HepG2 (cell line): ENCODE measurements around the gene PHACTR1. TPM values are rescaled to one million over a fixed set of nuclear protein-coding genes. Genes with fewer than 3 reads are reported as not detected.
A peak's percentile ranks its signal among the peaks of the same experiment; 100 is the strongest.

Experiments used
- GFI1 ChIP-seq: sonication (generic); formaldehyde crosslinking; IDR thresholded peaks from 2 replicates; pipeline ENCODE4 v1.5.0; 2020; ENCODE audit warnings: missing genetic modification reagents, mild to moderate bottlenecking, borderline replicate concordance
- IKZF5 ChIP-seq: IDR thresholded peaks from 2 replicates; pipeline ENCODE4 v1.6.1; 2018; ENCODE audit warnings: missing genetic modification reagents, mild to moderate bottlenecking, missing compliant biosample characterization
- LCORL ChIP-seq, 2 experiments: fragments of 450-650 bp in 1 of 2; sonication (generic) in 1 of 2; formaldehyde crosslinking in 1 of 2; IDR thresholded peaks; 2 replicates each; pipeline versions ENCODE4 v1.5.0 to v1.6.1; 2017 to 2020; ENCODE audit warnings: antibody characterized with exemption in 1 of 2, missing genetic modification reagents in 1 of 2
- MYPOP ChIP-seq: sonication (generic); formaldehyde crosslinking; IDR thresholded peaks from 2 replicates; pipeline ENCODE4 v1.8.1; 2023; ENCODE audit warnings: mild to moderate bottlenecking, moderate library complexity, missing genetic modification reagents
- NAIF1 ChIP-seq: sonication (generic); formaldehyde crosslinking; IDR thresholded peaks from 2 replicates; pipeline ENCODE4 v1.5.0; 2020; ENCODE audit warnings: mild to moderate bottlenecking, missing genetic modification reagents, borderline replicate concordance
- NCOA1 ChIP-seq: sonication (generic); formaldehyde crosslinking; IDR thresholded peaks from 2 replicates; pipeline ENCODE4 v1.9.0; 2021; ENCODE audit warnings: missing genetic modification reagents
- RARA ChIP-seq: IDR thresholded peaks from 2 replicates; pipeline ENCODE4 v1.6.1; 2016; ENCODE audit warnings: missing genetic modification reagents, missing compliant biosample characterization
- SALL1 ChIP-seq: sonication (generic); formaldehyde crosslinking; IDR thresholded peaks from 2 replicates; pipeline ENCODE4 v1.8.0; 2022; ENCODE audit warnings: mild to moderate bottlenecking, missing genetic modification reagents
- SMAD1 ChIP-seq: sonication (generic); formaldehyde crosslinking; IDR thresholded peaks from 2 replicates; pipeline ENCODE4 v1.4.0; 2020; ENCODE audit warnings: missing genetic modification reagents, low read depth, mild to moderate bottlenecking, borderline replicate concordance
- SOX6 ChIP-seq, 2 experiments: fragments of 450-650 bp in 1 of 2; sonication (generic) in 1 of 2; formaldehyde crosslinking in 1 of 2; IDR thresholded peaks; 2 replicates each; pipeline versions ENCODE4 v1.4.0 to v1.6.1; 2017 to 2020; ENCODE audit warnings: antibody characterized with exemption in 1 of 2, mild to moderate bottlenecking in 1 of 2, missing genetic modification reagents in 1 of 2
- TP53 ChIP-seq: sonication (generic); formaldehyde crosslinking; conservative IDR thresholded peaks from 2 replicates; pipeline ENCODE4 v1.4.0; 2020; ENCODE audit warnings: missing genetic modification reagents
- UBTF ChIP-seq: sonication (generic); formaldehyde crosslinking; IDR thresholded peaks from 2 replicates; pipeline ENCODE4 v1.4.0; 2020; ENCODE audit warnings: mild to moderate bottlenecking, missing genetic modification reagents
- YY1 ChIP-seq: IDR thresholded peaks from 2 replicates; pipeline ENCODE4 v1.6.1; 2011; ENCODE audit warnings: low read length, low read depth, moderate library complexity, mild to moderate bottlenecking; ENCODE audit not compliant: insufficient read depth, insufficient replicate concordance
- ZGPAT ChIP-seq: IDR thresholded peaks from 2 replicates; pipeline ENCODE4 v1.6.1; 2016; ENCODE audit warnings: mild to moderate bottlenecking
- ZKSCAN1 ChIP-seq: fragments of 150-350 bp; IDR thresholded peaks from 2 replicates; pipeline ENCODE4 v1.6.1; 2014; ENCODE audit warnings: low read length
- ZNF251 ChIP-seq: sonication (generic); formaldehyde crosslinking; IDR thresholded peaks from 2 replicates; pipeline ENCODE4 v1.9.0; 2021; ENCODE audit warnings: mild to moderate bottlenecking, missing genetic modification reagents
- ZNF263 ChIP-seq: sonication (generic); formaldehyde crosslinking; IDR thresholded peaks from 2 replicates; pipeline ENCODE4 v1.4.0; 2020; ENCODE audit warnings: missing genetic modification reagents
- ZNF329 ChIP-seq: sonication (generic); formaldehyde crosslinking; IDR thresholded peaks from 2 replicates; pipeline ENCODE4 v1.9.0; 2021; ENCODE audit warnings: low read depth, mild to moderate bottlenecking, missing genetic modification reagents
- ZNF644 ChIP-seq: IDR thresholded peaks from 2 replicates; pipeline ENCODE4 v1.6.1; 2016; ENCODE audit warnings: low read depth
- ZNF800 ChIP-seq: sonication (generic); formaldehyde crosslinking; IDR thresholded peaks from 2 replicates; pipeline ENCODE4 v1.4.0; 2020; ENCODE audit warnings: missing genetic modification reagents
- polyA plus RNA-seq, 8 experiments: library from polyadenylated mRNA; depleted of rRNA in 3 of 8; stranded (reverse) in 7 of 8; unstranded in 1 of 8; fragments of >200 nt; fragmentation: Illumina TruSeq in 4 of 8; extraction: Trizol in 4 of 8; gene quantifications; 2 replicates each; pipeline versions ENCODE4 v1.2.1 to v1.2.3, GENCODE V29; 2011 to 2016; ENCODE audit warnings: low read depth in 4 of 8, missing spikeins in 1 of 8, mixed read lengths in 1 of 8; ENCODE audit not compliant: insufficient read depth in 1 of 8
- total RNA-seq, 5 experiments: library from RNA; depleted of rRNA; stranded (reverse); fragments of >200 nt; fragmentation: Illumina TruSeq; extraction: Trizol; gene quantifications; 2 replicates each; pipeline ENCODE4 v1.2.3, GENCODE V29; 2016; ENCODE audit warnings: low read depth in 1 of 5

The PHACTR1 gene
- total and polyA plus RNA-seq, 2 of the 13 experiments (the other 11 are each of a cell fraction or from before 2014, with no cell fraction given): 0.09 TPM; not detected in 1

- TF ChIP-seq ZKSCAN1 (0 out of 2 replicates have a peak, but pooled peaks have one; percentile 30), ZNF251 (CRISPR knock-in tag) (no peak), ZNF800 (CRISPR knock-in tag) (peak; percentile 21; the same call in 1 of the 2 replicates), SMAD1 (no peak), TP53 (CRISPR knock-in tag) (no peak), ZNF644 (CRISPR knock-in tag) (peak; percentile 67; the same call in 1 of the 2 replicates), YY1 (peak; percentile 27), SOX6 (IDR thresholded peaks at IDR 0.05) (no peak), SOX6 (CRISPR knock-in tag; IDR thresholded peaks at IDR 0.05) (peak; percentile 81), IKZF5 (CRISPR knock-in tag) (peak; percentile 82), GFI1 (CRISPR knock-in tag) (peak; percentile 89), NCOA1 (CRISPR knock-in tag) (no peak), RARA (CRISPR knock-in tag) (peak; percentile 57), ZGPAT (CRISPR knock-in tag) (peak; percentile 56; the same call in 1 of the 2 replicates), UBTF (CRISPR knock-in tag) (no peak), NAIF1 (no peak), SALL1 (peak; percentile 88), ZNF329 (no peak), LCORL (IDR thresholded peaks at IDR 0.05) (no peak), LCORL (CRISPR knock-in tag; IDR thresholded peaks at IDR 0.05) (peak; percentile 59; the same call in 1 of the 2 replicates), MYPOP (CRISPR knock-in tag) (no peak), ZNF263 (CRISPR knock-in tag) (no peak)
Measured at GRCh38 chr6:13289789-13290318, 573.3 kb downstream of the PHACTR1 start (continued).
